AG09309 (cell line): ENCODE results near the gene MMP28.

ENCODE experiments used
- DNase-seq: peaks from one replicate; pipeline ENCODE4 v3.0.0-alpha.2; 2010; ENCODE audit warnings: low read depth
- H3K4me3 ChIP-seq: 2 replicates; pipeline ENCODE4 v1.5.1; 2011; ENCODE audit warnings: mild to moderate bottlenecking, low read depth, low read length, moderate library complexity; ENCODE audit not compliant: control insufficient read depth
- TF ChIP-seq, protein P1 (sequence below): IDR thresholded peaks from 2 replicates; pipeline ENCODE4 v1.5.1; 2011; ENCODE audit warnings: mild to moderate bottlenecking, low read depth, low read length, inconsistent platforms; ENCODE audit not compliant: insufficient read depth, control insufficient read depth; ENCODE audit errors: missing control alignments

Gene MMP28

DNA sequence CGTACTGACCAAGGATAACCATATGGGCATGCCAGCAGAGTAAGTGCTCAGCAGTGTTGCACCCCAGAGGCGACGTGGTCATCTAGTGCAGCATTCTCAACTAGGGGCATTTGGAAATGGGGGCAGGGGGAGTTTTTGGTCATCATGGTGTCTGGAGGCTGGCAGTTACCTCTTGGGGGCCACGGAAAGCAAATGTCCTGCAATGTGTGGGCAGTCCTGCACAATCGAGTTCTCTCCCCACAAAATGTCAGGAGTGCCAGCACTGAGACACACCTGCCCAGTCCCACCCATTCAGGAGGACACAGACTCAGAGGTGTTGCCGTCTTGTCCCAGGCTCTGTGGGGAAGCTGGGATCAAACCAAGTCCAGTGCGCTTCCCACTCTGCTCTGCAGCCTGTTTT lies 61.0 kb downstream of the MMP28 start:
- no peak for DNase-seq
- no peak overlapping the region for H3K4me3 ChIP-seq
- TF ChIP-seq, protein P1, sequence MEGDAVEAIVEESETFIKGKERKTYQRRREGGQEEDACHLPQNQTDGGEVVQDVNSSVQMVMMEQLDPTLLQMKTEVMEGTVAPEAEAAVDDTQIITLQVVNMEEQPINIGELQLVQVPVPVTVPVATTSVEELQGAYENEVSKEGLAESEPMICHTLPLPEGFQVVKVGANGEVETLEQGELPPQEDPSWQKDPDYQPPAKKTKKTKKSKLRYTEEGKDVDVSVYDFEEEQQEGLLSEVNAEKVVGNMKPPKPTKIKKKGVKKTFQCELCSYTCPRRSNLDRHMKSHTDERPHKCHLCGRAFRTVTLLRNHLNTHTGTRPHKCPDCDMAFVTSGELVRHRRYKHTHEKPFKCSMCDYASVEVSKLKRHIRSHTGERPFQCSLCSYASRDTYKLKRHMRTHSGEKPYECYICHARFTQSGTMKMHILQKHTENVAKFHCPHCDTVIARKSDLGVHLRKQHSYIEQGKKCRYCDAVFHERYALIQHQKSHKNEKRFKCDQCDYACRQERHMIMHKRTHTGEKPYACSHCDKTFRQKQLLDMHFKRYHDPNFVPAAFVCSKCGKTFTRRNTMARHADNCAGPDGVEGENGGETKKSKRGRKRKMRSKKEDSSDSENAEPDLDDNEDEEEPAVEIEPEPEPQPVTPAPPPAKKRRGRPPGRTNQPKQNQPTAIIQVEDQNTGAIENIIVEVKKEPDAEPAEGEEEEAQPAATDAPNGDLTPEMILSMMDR, result no peak

DNA sequence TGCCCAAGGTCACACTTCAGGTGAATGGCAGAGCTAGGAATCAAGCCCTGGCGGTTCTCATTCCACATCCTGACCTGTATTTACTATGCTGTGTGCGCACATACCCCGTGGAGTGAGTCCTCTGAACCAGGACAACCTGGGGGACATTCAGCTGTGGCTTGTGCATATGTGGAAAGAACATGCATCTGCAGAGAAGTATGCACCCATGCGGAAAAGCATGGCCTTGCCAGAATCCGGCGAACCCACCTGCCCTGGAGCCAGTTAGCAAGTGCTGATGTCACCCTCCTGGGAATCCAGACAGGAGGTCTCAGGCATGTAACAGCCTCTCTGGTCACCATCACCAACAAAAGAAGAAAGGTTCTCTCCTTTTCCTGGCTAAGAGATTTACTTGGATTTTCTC lies 62.1 kb downstream of the MMP28 start:
- no peak overlapping the region for H3K4me3 ChIP-seq
- DNase-seq, result no peak

DNA sequence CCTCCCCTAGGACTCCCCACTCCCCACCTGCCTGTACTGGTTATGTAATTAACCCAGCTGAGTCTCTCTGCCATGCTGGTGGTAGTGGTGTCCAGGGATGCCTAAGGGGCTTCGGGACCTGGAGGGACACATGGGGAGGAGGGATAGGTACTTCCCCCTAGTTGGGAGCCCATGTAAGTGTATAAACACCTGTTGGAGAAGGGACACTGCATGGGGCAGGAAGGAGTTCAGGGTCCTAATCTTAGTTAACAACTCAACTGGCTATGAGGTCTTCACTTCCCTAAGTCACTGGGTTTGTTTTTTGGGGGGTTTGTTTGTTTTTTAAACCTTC lies 62.7 kb downstream of the MMP28 start:
- no peak for DNase-seq
- TF ChIP-seq, protein P1, result no peak
- H3K4me3 ChIP-seq, result no peak overlapping the region

More for the DNA sequence above, 62.1 kb downstream of the MMP28 start:
- TF ChIP-seq, protein P1, result no peak

DNA sequence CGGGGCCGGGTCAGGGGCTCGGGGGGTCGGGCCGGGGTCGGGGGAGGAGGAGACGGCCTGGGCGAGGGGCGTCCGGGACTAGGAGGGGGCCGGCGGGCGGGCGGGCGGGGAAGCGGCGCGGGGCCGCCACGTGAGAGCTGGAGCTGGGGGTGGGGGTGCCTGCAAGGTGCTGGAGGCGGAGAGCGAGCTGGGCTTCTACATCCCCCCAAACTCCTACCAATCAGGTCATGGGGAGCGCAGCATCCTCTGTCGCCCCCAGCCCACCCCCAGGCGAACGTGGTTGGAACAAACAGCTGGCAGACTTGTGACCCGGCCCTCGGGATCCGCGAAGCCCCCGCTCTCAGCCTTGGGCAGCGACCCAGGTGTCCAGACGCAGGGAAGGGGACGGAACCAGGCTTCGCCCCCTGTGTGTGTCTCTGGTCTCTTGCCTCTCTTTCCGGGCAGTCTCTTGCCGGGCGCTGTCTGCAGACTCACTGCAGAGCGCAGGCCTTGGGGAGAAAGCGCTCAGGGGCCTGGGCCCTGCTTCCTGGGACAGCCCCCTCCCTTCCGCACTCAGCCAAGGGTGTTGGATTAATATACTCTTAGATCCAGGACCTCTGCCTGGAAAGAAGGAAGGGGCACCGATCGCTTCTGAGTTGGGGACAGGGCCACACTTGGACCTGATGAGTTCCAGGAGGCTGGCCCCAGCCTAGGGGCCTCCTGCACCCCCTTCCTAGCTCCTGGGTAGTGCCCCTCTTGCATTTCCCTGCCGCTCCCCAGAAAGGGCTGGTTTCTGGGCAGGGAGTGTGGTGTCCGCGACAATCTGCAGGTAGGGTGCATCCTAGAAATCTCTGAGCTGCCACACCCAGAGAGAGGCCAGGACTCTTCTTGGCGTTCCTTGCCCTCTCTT lies 63.3 kb downstream of the MMP28 start:
- H3K4me3 ChIP-seq, result peak overlapping the region; percentile 50
- TF ChIP-seq, protein P1, result no peak
- DNase-seq, result no peak

DNA sequence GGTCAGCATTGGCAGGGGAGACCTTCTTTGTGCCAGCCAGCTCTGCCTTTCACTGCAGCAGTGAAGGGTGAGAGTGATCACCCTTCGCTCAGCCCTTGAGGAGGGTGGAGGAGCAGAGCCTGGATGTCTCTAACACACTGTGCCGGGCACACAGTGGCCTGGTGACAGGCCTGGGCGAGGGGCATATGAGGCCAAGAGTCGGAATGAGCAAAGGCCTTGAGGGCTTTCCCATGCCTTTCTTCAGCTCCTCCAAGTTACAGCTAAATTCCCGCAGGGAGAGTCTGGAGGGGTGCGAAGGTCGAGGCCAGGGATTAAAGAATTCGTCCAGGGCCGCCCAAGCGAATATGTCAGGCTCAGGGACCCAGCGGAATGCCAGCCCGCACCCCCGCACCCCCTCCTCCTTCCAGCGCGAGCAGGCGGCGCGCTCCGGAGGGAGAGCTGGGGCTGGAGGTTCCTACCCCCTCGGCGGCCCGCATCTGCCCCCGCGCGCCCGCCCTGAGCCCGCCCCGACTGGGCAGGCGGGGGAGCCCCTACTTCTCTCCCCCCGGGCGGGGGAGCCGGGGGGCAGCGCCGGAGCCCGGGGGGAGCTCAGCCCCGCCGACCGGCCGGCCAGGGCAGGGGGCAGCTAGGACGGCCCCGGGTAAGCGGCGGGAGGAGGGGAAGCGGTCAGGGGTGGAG lies 64.1 kb downstream of the MMP28 start, which contains the start of gene RASL10B:
Gene RASL10B (plus strand): TSS at position 401 of the 678 bp plus-strand sequence. CDS start 3,546 bp downstream, outside the sequence.
- TF ChIP-seq, protein P1, result no peak
- DNase-seq, result no peak
- peak within 1 kb of the TSS; percentile 50 for H3K4me3 ChIP-seq

DNA sequence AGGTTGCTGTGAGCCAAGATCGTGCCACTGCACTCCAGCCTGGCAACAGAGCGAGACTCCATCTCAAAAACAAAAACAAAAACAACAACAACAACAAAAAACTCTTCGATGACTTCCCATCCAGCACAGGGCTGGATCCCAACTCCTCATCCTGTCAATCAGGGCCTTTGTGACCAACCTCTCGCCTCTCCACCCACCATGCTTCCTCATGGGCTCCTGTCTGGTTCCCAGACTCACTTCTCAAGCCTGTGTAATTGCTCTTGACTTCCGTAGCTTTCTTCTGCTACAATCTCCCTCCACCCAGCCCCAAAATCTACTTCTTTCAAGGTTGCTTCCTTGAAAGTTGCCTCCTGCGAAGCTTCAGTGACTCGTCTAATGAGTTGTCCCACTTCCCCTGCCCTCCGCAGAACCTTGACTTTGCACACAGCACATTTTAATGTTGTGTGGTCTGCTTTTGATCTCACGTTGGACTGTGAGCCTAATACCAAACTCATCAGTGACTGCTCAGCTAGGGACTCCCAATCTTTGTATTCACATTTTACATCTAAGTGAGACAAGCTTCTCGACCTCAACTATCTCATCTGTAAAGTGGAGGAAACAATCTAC lies 64.9 kb downstream of the MMP28 start:
- no peak for DNase-seq
- H3K4me3 ChIP-seq, result no peak overlapping the region
- TF ChIP-seq, protein P1, result no peak
